A204.1 (cell line): ENCODE measurements around the gene HIGD1A.
"Not testable (repeated sequence)": the region's sequence is repeated elsewhere in the genome, so short reads cannot be mapped to it uniquely, and the experiment has no call there.

Experiments used
- FAIRE-seq: peaks from 2 replicates; lab custom pipeline; 2012; peaks lifted over from hg19 to GRCh38; lab: Jason Lieb, UNC

Gene HIGD1A

GRCh38 chr3:42829083-42829627, 24.9 kb upstream of the HIGD1A start:
- no peak for FAIRE-seq

- FAIRE-seq: no peak
Observed at GRCh38 chr3:42827654-42828053, 23.4 kb upstream of the HIGD1A start.

- FAIRE-seq: no peak
Observed at GRCh38 chr3:42827023-42827422, 22.7 kb upstream of the HIGD1A start.

- FAIRE-seq: no peak
Observed at GRCh38 chr3:42826141-42826540, 21.9 kb upstream of the HIGD1A start.

GRCh38 chr3:42823351-42823750, 19.1 kb upstream of the HIGD1A start:
- FAIRE-seq: no peak

GRCh38 chr3:42822828-42823227, 18.5 kb upstream of the HIGD1A start:
- FAIRE-seq: no peak

GRCh38 chr3:42820746-42821051, 16.4 kb upstream of the HIGD1A start:
- no peak for FAIRE-seq

- FAIRE-seq: no peak
Observed at GRCh38 chr3:42819351-42819965, 15.2 kb upstream of the HIGD1A start.

- FAIRE-seq: no peak
Observed at GRCh38 chr3:42815826-42816225, 11.5 kb upstream of the HIGD1A start.

- no peak for FAIRE-seq
Observed at GRCh38 chr3:42814914-42815507, 10.7 kb upstream of the HIGD1A start.

GRCh38 chr3:42814246-42814645, 10.0 kb upstream of the HIGD1A start:
- FAIRE-seq: no peak

GRCh38 chr3:42811118-42811883, 7.0 kb upstream of the HIGD1A start:
- not testable (repeated sequence) for FAIRE-seq

GRCh38 chr3:42810706-42811105, 6.4 kb upstream of the HIGD1A start:
- FAIRE-seq: not testable (repeated sequence)

GRCh38 chr3:42809202-42809601, 4.9 kb upstream of the HIGD1A start, which contains the start of gene ACKR2:
Gene ACKR2 (plus strand): TSS chr3:42809445. CDS start chr3:42864503, 55,058 bp downstream.
- no peak for FAIRE-seq

GRCh38 chr3:42807929-42808328, 3.6 kb upstream of the HIGD1A start:
- no peak for FAIRE-seq

- no peak for FAIRE-seq
Observed at GRCh38 chr3:42805141-42805821, 991 bp upstream of the HIGD1A start.

- no peak for FAIRE-seq
Observed at GRCh38 chr3:42804831-42805132, 492 bp upstream of the HIGD1A start.

- no peak for FAIRE-seq
Observed at GRCh38 chr3:42803414-42804105, 730 bp downstream of the HIGD1A start.

- no peak for FAIRE-seq
Observed at GRCh38 chr3:42802876-42803413, 1.3 kb downstream of the HIGD1A start.

- FAIRE-seq: no peak
Observed at GRCh38 chr3:42801784-42802183, 2.5 kb downstream of the HIGD1A start.

- no peak for FAIRE-seq
Observed at GRCh38 chr3:42801048-42801620, 3.2 kb downstream of the HIGD1A start.

GRCh38 chr3:42800251-42800650, 4.0 kb downstream of the HIGD1A start:
- FAIRE-seq: no peak
